ENCODE data around the gene ALPL. TPM values are rescaled to one million over a fixed set of nuclear protein-coding genes. Genes with fewer than 3 reads are reported as not detected.

The ALPL gene
- polyA plus RNA-seq, 1 donor = 3.1 TPM

GRCh38 chr1:21532496-21532895 lies 23.3 kb downstream of the ALPL start:
- DNase-seq = no peak

- DNase-seq = no peak
Observed at GRCh38 chr1:21532992-21533534, 23.8 kb downstream of the ALPL start.

- no peak for DNase-seq
Observed at GRCh38 chr1:21534146-21534545, 24.9 kb downstream of the ALPL start.

DNA sequence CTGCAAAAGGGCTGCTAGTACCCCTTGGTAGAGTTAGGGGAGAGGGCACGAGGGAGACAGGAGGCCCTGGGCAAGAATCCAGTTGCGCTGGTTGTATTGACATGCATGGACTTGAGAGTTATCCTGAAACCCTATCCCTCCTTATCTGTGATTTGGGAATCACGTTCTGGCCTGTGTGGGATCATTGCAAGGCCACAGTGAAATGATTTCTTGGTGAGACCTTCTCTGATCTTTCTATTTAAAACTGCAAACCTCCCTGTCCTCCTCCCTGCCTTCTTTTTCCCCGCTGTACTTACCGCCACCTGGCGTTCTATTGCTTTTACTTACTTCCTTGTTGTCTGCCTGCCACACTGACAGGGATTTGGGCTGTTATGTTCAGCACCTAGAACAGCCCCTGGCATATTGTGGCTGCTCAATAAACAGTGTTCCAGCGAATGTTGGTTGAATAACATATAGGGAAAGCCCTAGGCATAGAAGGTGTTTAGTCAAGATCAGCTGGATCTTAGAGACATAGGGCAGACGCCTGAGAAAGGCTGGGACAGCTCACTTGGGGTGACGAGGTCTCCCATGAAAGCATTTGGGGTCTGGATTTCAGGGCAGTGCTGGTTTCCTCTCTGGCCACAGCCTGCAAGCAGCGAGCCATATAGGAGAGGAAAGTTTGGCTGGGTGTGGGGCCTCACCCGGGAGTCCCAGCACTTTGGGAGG lies 25.6 kb downstream of the ALPL start:
- no peak for DNase-seq

DNA sequence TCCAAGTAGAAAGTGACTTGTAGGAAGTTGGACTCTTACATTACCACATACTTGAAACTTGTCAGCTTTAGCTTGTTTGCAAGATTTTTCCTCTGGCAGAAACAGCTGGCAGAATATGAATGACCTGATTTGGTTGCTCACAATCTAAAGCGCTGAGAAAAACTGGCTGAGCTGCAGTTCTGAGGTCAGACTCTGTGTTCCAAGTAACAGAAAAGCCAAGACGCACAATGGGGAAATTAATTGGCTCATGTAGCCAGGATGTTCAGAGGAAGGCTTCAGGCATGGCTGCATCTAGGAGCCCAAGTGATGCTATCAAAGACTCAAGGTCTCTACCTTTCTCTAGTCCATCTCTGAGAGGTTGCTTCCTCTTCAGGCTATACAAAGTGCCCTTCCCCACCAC lies 27.0 kb downstream of the ALPL start:
- DNase-seq = peak; percentile 43

GRCh38 chr1:21537511-21537931 lies 28.3 kb downstream of the ALPL start:
- no peak for DNase-seq

DNA sequence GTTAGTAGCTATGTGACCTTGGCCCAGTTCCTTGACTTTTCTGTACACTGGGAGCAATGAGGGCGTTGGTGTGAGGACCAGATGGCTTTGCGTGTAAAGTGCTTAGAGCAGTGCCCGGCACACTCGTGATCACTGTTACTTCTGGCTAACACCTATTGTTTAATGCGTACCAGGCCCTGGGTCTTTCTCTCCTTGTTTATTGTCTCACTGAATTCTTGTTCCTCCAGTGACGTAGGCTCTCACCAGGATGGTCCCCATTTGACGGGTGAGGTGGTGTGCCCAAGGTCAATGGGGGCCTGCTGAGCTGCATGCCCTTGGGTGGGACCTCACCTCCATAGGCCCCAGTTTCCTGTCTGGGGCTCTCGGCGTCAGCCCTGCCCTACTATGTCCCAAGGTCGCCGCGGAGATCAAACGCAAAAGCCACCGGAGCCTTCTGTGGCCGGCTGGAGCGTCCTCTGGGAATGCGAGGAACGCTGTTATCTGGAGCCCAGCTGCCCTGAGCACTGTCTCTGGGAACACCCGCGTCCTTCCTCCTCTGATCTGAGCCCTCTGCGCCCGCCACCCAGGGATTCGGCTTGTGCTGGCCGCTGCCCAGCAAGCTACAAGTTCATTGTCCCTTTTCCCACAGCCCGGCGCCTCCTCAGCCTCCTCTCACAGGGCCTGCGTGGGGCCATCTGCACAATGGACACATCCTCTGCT lies 28.9 kb downstream of the ALPL start:
- DNase-seq = no peak

DNA sequence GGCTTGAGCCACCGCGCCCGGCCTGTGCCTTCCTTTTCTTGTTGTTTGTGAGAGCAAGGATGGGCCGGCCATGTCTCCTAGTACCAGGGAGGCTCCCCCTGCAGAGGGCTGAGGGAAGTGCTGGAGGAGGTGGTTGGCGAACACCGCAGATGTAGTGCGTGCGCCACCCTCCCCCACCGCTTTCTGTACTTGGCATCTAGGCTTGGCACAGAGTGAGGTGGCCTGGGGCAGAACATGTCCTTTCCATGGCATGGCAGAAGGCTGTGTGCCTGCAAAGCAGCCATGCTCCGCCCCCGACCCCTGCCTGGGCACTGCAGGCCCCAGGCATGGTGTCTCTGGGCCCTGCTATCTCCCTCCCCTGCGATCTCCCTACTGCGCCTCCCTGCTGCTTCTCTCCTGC lies 30.7 kb downstream of the ALPL start:
- DNase-seq = no peak

DNA sequence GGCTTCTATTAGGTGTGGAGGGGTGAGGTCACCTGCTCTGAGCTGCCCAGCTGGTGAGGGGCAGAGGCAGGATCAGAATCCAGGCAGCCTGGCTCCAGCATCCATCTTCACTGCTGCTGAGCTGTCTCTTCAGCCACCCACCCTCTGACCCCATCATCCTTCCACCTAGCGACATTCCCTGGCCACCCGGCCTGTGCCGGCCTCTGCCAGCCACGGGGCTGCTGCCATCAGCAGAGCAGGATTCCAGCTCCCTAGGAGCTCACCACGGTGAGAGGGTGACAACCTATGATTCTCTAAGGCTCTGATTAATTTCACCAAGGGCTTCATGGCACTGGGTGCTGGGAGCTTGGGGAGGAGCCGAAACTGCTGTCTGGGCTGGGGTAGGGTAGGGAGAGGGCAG lies 32.1 kb downstream of the ALPL start:
- DNase-seq = no peak

- peak; percentile 69 for DNase-seq
Observed at GRCh38 chr1:21541835-21542234, 32.6 kb downstream of the ALPL start.

- DNase-seq = no peak
Observed at GRCh38 chr1:21543598-21543997, 34.4 kb downstream of the ALPL start.

- DNase-seq = no peak
Observed at GRCh38 chr1:21544095-21544494, 34.9 kb downstream of the ALPL start.

- DNase-seq = no peak
Observed at GRCh38 chr1:21546122-21546825, 37.1 kb downstream of the ALPL start.

DNA sequence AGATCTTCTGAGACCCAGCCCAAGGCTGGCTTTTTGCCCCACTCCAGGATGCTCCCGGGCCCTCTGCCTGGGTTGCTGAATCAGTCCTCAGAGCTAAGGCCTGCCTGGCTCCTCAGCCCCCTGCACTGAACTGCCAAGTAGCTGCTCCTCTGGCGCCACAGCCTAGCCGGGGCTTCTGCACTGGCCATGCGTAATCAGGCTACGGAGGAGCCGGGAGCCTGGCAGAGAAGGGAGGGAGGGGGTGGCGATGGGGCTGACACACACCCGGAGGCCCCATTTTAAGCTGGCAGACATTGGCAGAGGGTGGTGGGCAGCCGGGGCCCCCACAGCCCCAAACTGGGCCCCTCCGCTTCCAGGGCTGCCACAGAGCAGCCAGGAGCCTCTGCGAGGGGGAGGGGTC lies 38.7 kb downstream of the ALPL start:
- no peak for DNase-seq

GRCh38 chr1:21550097-21550496 lies 40.9 kb downstream of the ALPL start:
- no peak for DNase-seq

GRCh38 chr1:21550866-21551475 lies 41.7 kb downstream of the ALPL start:
- no peak for DNase-seq

DNA sequence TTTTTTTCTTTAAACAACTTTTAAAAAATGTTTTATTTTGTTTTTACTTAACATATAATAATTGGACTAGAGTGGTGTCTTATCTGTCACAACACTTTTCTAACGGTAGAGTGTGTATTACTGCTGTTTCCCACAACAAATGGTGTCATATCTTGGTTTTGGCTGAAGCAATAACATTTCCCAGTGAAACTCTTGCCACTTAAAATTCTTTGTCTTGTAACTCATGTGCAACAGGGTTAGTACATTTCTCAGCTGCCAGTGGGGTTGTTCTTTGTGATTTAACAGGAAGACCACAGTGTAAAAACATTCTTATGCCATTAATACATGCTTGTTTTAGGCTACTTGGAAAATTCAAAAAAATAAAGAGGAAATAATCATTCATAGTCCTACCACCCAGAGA lies 43.5 kb downstream of the ALPL start:
- DNase-seq = no peak

- no peak for DNase-seq
Observed at GRCh38 chr1:21553116-21553926, 44.1 kb downstream of the ALPL start.

DNA sequence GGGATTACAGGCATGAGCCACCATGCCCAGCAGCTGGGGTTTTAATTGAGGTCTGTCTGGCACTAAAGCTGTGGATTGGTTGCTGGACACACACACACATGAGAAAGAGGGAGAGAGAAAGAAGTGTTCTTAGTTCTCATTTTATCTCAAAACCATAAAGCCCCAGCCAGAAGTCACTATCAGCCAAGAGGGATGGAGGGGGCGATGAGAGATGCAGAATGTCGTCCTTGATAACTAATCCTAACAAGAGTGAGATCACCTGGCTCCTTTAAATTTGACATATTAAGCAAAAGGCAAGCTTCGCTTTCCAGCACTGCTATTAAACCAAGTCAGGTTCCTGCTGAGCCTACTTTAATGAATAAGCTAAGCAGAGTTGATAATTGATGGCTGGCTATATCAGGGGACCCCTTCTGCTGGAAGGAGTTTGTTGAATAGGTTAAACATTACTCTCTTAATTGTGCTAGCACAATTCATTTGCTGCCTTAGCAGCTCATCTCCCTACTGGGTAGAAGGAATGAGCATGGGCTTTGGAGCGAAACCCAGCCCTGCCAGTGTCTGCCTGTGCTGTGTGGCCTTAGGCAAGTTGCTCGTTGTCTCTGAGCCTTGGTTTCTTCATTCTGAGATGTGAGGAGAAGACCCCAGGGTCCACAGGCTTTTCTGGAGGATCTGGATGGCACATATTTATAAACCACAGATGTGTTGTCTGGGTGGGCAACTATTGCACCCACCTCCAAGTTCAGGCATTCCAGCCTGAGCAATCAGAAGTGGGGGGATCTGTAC lies 50.8 kb downstream of the ALPL start:
- DNase-seq = no peak

DNA sequence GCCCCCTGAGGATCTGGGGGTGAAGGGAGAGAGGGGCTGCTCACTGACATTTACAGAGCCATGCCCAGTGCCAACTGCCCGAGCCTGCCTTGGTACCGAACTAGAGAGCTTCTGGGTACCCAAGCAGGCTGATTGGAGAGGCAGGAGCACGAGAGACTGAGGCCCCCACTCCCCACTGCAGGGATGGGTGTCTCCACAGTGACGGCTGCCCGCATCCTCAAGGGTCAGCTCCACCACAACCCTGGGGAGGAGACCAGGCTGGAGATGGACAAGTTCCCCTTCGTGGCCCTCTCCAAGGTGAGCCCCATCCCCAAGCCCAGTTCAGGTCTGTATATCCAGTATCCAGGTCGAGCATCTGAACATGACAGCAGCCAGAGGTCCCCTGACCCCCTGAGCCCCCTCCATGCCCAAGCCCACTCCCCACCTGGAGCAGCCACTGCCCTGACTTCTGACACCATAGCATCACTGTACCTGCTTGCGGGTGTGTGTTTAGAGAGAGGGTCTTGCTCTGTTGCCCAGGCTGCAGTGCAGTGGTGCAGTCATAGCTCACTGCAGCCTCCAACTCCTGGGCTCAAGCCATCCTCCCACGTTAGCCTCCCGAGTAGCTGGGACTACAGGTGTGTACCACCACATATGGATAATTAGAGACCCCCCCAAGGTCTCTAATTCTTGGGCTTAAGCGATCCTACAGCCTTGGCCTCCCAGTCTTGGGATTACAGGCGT lies 51.9 kb downstream of the ALPL start:
- DNase-seq = no peak

GRCh38 chr1:21562896-21563295 lies 53.7 kb downstream of the ALPL start:
- no peak for DNase-seq

Data from hindlimb muscle (tissue), 1 donor.